Neural cell (in vitro differentiated cells): ENCODE measurements around the gene ZYG11A. TPM values are rescaled to one million over a fixed set of nuclear protein-coding genes. Genes with fewer than 3 reads are reported as not detected.

ENCODE experiments used
- H2AFZ ChIP-seq: fragments of 200-600, 300-800 bp; sonication (generic), shearing (Covaris generic); 2 replicates; pipeline ENCODE4 v1.6.0; 2014; ENCODE audit warnings: low read depth, mild to moderate bottlenecking, antibody characterized with exemption, low read length, moderate library complexity
- H3F3A ChIP-seq: fragments of 200-600 bp; shearing (Covaris generic); 2 replicates; pipeline ENCODE4 v1.6.1; 2016; ENCODE audit warnings: mild to moderate bottlenecking, moderate library complexity, mixed read lengths, antibody characterized with exemption, low read length; ENCODE audit not compliant: insufficient read depth, poor library complexity, severe bottlenecking
- H3K27ac ChIP-seq: fragments of 200-600, 300-800 bp; sonication (generic), shearing (Covaris generic); 2 replicates; pipeline ENCODE4 v1.5.1; 2014; ENCODE audit warnings: mild to moderate bottlenecking, low read length, moderate library complexity
- H3K27me3 ChIP-seq: fragments of 300-800, 200-600 bp; sonication (generic), shearing (Covaris generic); 2 replicates; pipeline ENCODE4 v1.6.0; 2014; ENCODE audit warnings: mild to moderate bottlenecking, low read depth, low read length, moderate library complexity; ENCODE audit not compliant: insufficient read depth
- H3K36me3 ChIP-seq: fragments of 300-800, 200-600 bp; sonication (generic), shearing (Covaris generic); 2 replicates; pipeline ENCODE4 v1.5.1; 2014; ENCODE audit warnings: mild to moderate bottlenecking, antibody characterized with exemption, low read length, moderate library complexity; ENCODE audit not compliant: insufficient read depth
- H3K4me2 ChIP-seq: fragments of 300-800, 200-600 bp; sonication (generic), shearing (Covaris generic); 2 replicates; pipeline ENCODE4 v1.6.0; 2014; ENCODE audit warnings: mild to moderate bottlenecking, low read length
- H3K4me3 ChIP-seq: fragments of 300-800, 200-600 bp; sonication (generic), shearing (Covaris generic); 2 replicates; pipeline ENCODE4 v1.5.1; 2014; ENCODE audit warnings: mild to moderate bottlenecking, low read length, moderate library complexity
- H3K79me2 ChIP-seq: fragments of 200-600 bp; shearing (Covaris generic); replicated peaks from 2 replicates; pipeline ENCODE4 v1.6.0; 2014; ENCODE audit warnings: mild to moderate bottlenecking, low read length, moderate library complexity; ENCODE audit not compliant: insufficient read depth
- H3K9ac ChIP-seq: fragments of 300-800, 200-600 bp; sonication (generic), shearing (Covaris generic); 2 replicates; pipeline ENCODE4 v1.6.1; 2016; ENCODE audit warnings: mild to moderate bottlenecking, low read length, mixed read lengths
- H3K9me2 ChIP-seq: fragments of 200-600 bp; shearing (Covaris generic); 2 replicates; pipeline ENCODE4 v1.6.1; 2016; ENCODE audit warnings: mild to moderate bottlenecking, low read length, mixed read lengths; ENCODE audit not compliant: insufficient read depth
- H3K9me3 ChIP-seq: fragments of 200-600, 300-800 bp; sonication (generic), shearing (Covaris generic); 2 replicates; pipeline ENCODE4 v1.6.1; 2016; ENCODE audit warnings: mild to moderate bottlenecking, mixed run types, low read length, moderate library complexity, mixed read lengths
- H4K20me1 ChIP-seq: fragments of 200-600 bp; shearing (Covaris generic); 2 replicates; pipeline ENCODE4 v1.6.1; 2016; ENCODE audit warnings: mild to moderate bottlenecking, mixed run types; ENCODE audit not compliant: insufficient read depth
- EP300 ChIP-seq: fragments of 450-650 bp; conservative IDR thresholded peaks from 2 replicates; pipeline ENCODE4 v1.6.1; 2014; ENCODE audit warnings: antibody characterized with exemption, mild to moderate bottlenecking, moderate library complexity; ENCODE audit not compliant: poor library complexity, severe bottlenecking
- EZH2 ChIP-seq: fragments of 200-600, 300-800 bp; shearing (Covaris generic), sonication (generic); IDR thresholded peaks from 2 replicates; pipeline ENCODE4 v1.6.1; 2014; ENCODE audit warnings: antibody characterized with exemption, low read length, borderline replicate concordance, mild to moderate bottlenecking; ENCODE audit not compliant: insufficient read depth, poor library complexity, severe bottlenecking
- MXI1 ChIP-seq: fragments of 450-650 bp; conservative IDR thresholded peaks from 2 replicates; pipeline ENCODE4 v1.6.1; 2014; ENCODE audit warnings: antibody characterized with exemption, mild to moderate bottlenecking; ENCODE audit not compliant: poor library complexity, severe bottlenecking
- POLR2AphosphoS5 ChIP-seq: IDR thresholded peaks from 2 replicates; pipeline ENCODE4 v1.6.1; 2012
- RAD21 ChIP-seq: fragments of 450-650 bp; conservative IDR thresholded peaks from 2 replicates; pipeline ENCODE4 v1.6.1; 2014; ENCODE audit warnings: antibody characterized with exemption, mild to moderate bottlenecking, moderate library complexity
- REST ChIP-seq: IDR thresholded peaks from 2 replicates; pipeline ENCODE4 v1.6.1; 2012; ENCODE audit warnings: borderline replicate concordance
- SMC3 ChIP-seq: fragments of 450-650 bp; conservative IDR thresholded peaks from 2 replicates; pipeline ENCODE4 v1.6.1; 2014; ENCODE audit warnings: antibody characterized with exemption, mild to moderate bottlenecking, moderate library complexity; ENCODE audit not compliant: poor library complexity
- TAF1 ChIP-seq: IDR thresholded peaks from 2 replicates; pipeline ENCODE4 v1.6.1; 2012; ENCODE audit warnings: low read depth
- polyA plus RNA-seq: library from polyadenylated mRNA; depleted of rRNA; stranded (reverse); fragments of >200 nt; gene quantifications from 2 replicates; pipeline ENCODE4 v1.2.3, GENCODE V29; 2014
- TF ChIP-seq, protein P1 (sequence below): fragments of 450-650 bp; IDR thresholded peaks from 2 replicates; pipeline ENCODE4 v1.5.1; 2014; ENCODE audit warnings: antibody characterized with exemption, mild to moderate bottlenecking, moderate library complexity; ENCODE audit not compliant: poor library complexity, severe bottlenecking

Gene ZYG11A
- polyA plus RNA-seq, 1 donor from 2014 or later, result 0.40 TPM

- Histone ChIP-seq H3K9me2 (no peaks in the 10 kb centered on the region), H3K27ac (no peak overlapping the region), H3K9ac (no peak overlapping the region), H3K4me2 (no peak overlapping the region), H2AFZ (no peak overlapping the region), H3K4me3 (no peak overlapping the region), H3K79me2 (no peaks in the 10 kb centered on the region), H3K27me3 (peaks cover 12% of the 10 kb centered on the region), H3F3A (no peaks in the 10 kb centered on the region), H3K9me3 (peaks cover 11% of the 10 kb centered on the region), H3K36me3 (no peaks in the 10 kb centered on the region), H4K20me1 (no peaks in the 10 kb centered on the region)
- TF ChIP-seq, protein P1, sequence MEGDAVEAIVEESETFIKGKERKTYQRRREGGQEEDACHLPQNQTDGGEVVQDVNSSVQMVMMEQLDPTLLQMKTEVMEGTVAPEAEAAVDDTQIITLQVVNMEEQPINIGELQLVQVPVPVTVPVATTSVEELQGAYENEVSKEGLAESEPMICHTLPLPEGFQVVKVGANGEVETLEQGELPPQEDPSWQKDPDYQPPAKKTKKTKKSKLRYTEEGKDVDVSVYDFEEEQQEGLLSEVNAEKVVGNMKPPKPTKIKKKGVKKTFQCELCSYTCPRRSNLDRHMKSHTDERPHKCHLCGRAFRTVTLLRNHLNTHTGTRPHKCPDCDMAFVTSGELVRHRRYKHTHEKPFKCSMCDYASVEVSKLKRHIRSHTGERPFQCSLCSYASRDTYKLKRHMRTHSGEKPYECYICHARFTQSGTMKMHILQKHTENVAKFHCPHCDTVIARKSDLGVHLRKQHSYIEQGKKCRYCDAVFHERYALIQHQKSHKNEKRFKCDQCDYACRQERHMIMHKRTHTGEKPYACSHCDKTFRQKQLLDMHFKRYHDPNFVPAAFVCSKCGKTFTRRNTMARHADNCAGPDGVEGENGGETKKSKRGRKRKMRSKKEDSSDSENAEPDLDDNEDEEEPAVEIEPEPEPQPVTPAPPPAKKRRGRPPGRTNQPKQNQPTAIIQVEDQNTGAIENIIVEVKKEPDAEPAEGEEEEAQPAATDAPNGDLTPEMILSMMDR, result no peak
- TF ChIP-seq MXI1, result no peak
- TF ChIP-seq EZH2, result no peak
- TF ChIP-seq EP300, result no peak
- no peak for TF ChIP-seq REST
- TF ChIP-seq RAD21, result no peak
- no peak for TF ChIP-seq TAF1
- no peak for TF ChIP-seq POLR2AphosphoS5
- no peak for TF ChIP-seq SMC3
These were observed 72.8 kb downstream of the ZYG11A start for GRCh38 chr1:52915211-52915854.

- no peaks in the 10 kb centered on the region for H3K79me2 ChIP-seq
- H4K20me1 ChIP-seq, result no peaks in the 10 kb centered on the region
- H2AFZ ChIP-seq, result no peak overlapping the region
- H3K4me2 ChIP-seq, result no peak overlapping the region
- H3K9ac ChIP-seq, result no peak overlapping the region
- TF ChIP-seq SMC3, result no peak
- no peak for TF ChIP-seq REST
- TF ChIP-seq RAD21, result no peak
- no peak for TF ChIP-seq EZH2
- no peaks in the 10 kb centered on the region for H3K36me3 ChIP-seq
- H3K9me3 ChIP-seq, result peaks cover 11% of the 10 kb centered on the region
- H3K27me3 ChIP-seq, result peaks cover 17% of the 10 kb centered on the region
- no peak overlapping the region for H3K4me3 ChIP-seq
- H3K9me2 ChIP-seq, result no peaks in the 10 kb centered on the region
- no peaks in the 10 kb centered on the region for H3F3A ChIP-seq
- no peak overlapping the region for H3K27ac ChIP-seq
These were observed 73.3 kb downstream of the ZYG11A start for GRCh38 chr1:52915855-52916220.
